NCI-H2196 treated with DMSO at 0.1 percent for 48 hours (cell line): ENCODE measurements around the gene S100A10.

Experiments
- DNase-seq: peaks from one replicate; lab custom pipeline; 2025; ENCODE audit not compliant: unreplicated experiment; lab: John Stamatoyannopoulos, UW

S100A10 gene

DNA sequence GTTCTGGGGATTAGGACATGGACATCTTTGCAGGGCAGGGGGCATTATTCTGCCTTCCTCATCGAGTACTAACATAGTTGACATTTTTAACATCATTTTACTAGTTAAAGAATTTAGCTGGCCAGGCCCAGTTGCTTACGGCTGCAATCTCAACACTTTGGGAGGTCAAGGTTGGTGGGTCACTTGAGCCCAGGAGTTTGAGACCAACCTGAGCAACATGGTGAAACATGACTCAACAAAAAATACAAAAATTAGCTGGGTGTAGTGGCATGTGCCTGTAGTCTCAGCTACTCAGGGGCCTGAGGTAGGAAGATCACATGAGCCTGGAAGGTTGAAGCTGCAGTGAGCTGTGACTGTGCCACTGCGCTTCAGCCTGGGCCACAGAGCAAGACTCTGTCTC lies 54.5 kb downstream of the S100A10 start:
- DNase-seq = no peak

DNA sequence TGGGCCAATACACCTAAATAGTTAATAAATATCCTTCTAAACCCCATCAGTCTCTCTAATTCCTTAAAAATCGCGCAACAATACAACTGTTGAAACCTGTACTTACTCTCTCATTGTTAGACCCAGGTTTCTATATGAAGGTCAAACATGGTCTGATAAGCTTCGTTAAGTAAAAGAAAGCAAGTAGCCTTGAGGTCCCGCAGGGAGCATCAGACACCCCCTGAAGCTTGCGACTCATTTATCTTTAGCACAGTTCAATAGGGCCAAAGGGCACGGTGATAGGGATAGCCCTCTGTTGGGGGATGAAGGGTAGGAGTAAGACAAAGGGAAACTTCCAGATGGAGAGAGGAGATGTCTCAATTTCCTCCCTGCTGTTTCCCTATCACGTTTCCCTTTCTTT lies 57.0 kb downstream of the S100A10 start:
- no peak for DNase-seq

DNA sequence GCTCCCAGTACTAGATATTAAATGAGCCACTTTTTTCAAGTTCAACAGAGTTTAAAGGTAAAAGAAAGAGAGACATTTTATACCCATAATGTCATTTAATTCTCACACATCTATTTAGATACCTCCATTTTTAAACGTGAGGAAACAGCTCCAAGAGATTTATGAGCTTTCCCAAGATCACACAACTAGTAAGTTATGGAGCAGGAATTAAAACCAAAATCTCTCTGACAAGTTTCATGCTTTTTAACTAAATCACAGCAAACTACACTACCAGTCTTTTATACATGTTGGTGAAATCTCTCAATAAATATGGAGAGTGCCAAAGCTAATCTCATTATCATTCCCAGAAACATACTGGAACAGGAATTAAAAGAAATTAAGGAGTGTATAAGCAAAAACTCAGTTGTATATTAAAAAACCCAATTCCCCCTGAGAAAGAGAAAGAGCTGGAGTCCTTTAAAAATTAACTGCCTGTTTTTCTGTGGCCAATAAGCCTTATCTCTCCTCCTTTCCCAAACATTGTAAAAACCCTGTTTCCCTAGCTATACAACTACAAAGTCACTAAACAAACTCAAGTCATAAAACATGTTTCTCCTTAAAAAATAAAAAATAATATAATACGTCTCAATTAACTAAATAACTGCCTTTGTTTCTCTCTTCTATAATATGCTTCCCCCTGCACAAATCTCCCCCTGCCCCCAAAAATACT lies 57.6 kb downstream of the S100A10 start:
- no peak for DNase-seq

DNA sequence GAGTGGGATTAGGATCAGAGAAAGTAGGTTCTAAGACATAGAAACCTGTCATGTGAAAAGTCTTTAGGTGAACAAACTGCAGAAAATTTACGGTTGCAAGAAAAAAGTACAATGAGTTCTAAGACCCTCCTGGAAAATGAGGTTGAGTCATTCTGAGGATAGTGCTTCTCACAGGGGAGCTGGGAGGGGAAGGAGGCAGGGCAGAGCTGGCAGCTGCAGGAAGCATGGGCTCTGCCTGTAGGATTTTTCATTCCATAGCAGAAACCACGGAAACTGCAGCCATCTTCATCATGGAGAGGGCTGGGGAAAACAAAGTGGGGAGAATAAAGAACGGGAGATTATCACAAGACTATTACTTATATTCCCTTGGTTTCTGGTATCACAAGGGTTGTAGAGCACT lies 58.5 kb downstream of the S100A10 start:
- no peak for DNase-seq

DNA sequence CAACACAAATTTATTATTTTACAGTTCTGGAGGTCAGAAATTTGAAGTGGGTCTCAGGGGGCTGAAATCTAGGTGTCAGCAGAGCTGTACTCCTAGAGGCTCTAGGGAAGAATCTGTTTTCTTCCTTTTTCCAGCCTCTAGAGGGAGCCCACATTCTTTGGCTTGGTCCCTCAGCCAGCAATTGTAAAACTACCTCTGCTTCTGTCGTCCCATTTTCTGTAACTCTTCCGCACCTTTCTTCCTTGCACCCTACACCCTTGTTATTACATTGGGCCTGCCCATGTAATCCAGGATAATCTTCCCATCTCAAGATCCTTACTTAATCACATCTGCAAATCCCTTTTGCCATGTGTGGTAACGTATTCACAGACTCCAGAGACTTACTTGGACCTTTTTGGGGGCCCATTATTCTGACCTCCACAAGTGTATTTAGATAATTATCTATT lies 59.6 kb downstream of the S100A10 start:
- DNase-seq = peak; percentile 24
